GM18517 (cell line): ENCODE data around the gene PEPD.

Source experiments
- ATAC-seq: cut with Tn5 transposase; IDR thresholded peaks from one replicate; pipeline ENCODE4 v1.9.1; 2021; ENCODE audit warnings: mild to moderate bottlenecking, moderate library complexity; ENCODE audit not compliant: unreplicated experiment

The PEPD gene

GRCh38 chr19:33512580-33513137, 8.9 kb downstream of the PEPD start:
- no peak for ATAC-seq

- ATAC-seq: no peak
Measured at GRCh38 chr19:33512021-33512420, 9.6 kb downstream of the PEPD start.

DNA sequence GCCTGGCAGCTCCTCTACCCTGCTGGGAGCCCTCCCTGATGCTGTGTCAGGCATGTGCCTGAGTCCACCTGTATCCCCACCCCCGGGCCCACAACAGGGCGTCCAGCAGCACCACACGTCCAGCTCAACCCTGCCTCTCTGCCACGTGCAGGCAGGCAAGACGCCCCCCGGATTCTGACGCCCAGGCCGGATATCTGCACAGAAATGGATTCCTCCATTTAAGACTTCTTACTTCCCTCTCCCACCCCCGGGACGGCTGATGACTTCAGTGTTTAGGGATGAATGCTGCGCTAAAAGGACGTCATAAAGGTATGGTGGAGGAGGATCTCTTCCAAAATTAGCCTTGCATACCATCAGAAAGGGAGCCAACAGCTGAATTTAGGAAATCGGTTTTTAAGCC, 10.2 kb downstream of the PEPD start:
- no peak for ATAC-seq

DNA sequence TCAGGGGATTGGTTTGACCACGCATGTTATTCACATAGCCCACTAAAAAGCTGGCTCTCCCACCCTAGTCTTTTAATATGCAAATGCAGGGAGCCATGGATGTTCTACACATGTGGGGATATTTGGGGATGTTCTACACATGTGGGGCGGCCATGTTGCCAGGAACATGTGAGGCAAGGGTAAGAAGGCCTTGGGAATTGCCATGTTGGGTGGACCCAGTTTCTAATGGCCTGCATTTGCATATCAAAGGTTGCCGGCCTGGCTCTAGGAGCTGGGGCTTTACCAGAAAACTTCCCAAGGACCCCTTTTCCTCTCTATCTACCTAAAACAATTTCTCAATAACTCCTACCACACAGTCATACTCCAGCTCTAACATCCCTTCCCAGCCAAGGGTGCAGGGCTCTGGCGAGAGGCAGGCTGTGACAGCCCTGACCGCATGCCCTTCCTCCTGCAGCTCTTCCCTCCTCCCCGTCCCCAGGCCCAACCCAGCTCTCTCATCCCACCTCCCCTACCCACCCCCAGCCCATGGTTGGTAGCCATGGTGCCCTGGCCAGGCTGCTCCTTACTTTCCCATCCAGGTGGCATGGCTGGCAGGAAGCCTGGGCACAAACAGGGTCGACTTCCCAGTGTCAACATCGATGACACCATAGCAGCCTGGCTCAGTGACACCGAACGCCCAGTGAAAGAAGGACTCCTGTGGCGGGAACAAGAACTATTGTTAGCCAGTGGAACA, 11.0 kb downstream of the PEPD start:
- no peak for ATAC-seq

- no peak for ATAC-seq
Measured at GRCh38 chr19:33509774-33510173, 11.8 kb downstream of the PEPD start.

DNA sequence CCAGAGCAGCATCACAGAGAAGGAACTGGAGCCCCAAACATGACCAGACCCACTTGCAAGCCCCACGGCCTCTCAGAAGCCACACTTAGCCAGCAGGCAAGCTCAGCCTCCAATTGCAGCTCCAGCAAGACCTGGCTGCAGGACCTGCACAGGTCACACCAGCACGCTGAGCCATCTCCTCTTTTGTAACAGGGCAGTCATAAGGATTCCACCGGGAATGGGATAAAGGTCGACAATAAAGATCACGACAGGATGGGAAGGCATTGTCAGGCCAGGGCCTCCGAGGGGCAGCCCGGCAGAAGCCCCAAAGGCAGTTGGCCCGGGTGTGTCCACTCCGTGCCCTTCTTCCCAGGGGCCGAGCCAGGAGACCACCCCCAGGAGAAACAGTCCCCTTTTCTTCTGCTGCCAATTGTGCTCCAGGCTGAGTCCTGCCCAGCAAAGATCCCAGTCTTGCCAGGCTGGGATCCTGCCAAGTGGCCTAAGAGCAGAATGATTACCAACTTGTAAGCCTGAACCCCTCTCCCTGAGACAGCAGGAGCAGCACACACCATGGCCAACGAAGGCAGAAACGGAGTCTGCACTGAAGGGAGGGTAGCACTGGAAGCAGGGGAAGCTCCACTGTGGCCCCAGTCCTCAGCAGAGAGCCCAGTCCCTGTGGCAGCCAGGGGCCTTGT, 12.5 kb downstream of the PEPD start:
- no peak for ATAC-seq

DNA sequence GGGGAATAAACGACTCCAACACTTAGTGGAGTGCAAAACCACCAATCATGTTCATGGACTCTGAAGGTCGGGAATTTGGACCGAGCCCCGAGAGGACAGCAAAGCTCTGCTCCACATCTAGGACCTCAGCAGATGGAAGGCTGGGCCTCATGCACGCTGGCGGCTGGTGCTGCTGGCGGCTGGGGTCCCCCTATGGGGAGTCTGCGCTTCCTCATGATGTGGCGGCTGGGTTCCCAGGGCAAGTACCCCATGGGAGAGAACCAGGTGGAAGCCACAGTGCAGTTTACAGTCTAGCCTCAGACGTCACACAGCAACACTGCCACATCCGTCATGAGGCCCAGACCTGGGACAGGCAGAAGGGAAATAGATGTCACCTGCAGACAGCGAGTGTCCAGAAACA, 13.2 kb downstream of the PEPD start:
- no peak for ATAC-seq

DNA sequence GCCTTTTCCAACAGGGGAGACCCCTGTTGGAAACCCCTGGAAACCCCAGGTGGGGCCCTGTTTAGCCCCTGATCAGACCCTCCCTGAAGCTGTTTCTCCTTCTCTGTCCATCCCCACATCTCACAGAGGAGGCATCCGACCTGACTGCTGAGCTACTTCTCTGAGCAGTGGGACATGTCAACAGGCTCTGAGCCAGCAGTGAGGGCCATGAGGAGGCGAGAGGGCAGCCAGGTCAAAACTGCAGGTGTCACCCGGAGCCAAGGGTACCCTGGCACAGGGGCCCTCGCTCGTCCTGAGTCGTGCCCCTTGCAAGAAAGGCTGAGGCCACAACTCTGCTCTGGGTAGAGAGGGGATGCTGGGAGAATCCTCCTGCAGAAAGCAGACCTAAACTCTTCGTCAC, 13.6 kb downstream of the PEPD start:
- ATAC-seq: no peak

DNA sequence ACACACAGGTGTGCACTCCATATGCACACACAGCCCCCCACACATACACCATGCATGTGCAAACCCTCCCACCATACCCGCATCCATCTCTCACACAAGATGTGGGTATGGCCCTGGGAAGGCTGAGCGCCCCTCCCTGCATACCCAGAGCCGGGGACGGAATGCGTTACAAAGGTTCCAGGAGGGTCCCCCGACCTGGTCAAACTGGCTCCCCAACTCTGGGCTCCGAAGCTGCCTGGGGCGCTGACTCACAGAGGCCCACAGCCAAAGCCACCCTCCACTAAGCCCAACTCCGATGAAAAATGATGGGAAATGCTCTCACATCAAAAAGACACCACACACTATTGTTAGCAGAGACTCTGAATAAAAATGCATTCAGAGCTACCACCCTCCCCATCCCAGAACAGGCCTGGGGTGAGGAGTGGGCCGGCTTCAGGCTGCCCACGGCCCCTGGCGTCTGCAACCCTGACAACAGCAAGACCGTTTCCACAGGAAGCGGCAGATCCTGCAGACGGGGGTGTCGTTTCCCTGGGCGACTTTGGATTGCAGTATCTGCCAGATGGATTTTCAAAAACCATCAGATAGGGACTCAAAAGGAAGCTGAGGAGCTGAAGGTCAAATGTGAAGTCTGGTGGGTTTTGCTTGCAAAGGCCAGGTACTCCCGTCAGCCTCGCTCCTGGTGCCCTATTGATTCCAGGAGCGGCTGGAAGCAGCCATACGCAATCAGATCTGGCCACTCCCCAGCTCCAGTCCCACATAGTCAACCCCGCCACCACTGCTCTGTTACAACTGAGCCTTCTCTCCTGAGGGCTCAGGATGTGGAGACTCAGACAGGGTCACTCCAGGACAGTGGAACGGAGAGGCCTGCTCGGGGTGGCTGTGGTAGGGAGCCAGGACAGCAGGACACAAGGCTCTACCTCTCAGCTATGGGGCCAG, 14.3 kb downstream of the PEPD start:
- no peak for ATAC-seq

GRCh38 chr19:33506498-33506897, 15.1 kb downstream of the PEPD start:
- ATAC-seq: no peak

DNA sequence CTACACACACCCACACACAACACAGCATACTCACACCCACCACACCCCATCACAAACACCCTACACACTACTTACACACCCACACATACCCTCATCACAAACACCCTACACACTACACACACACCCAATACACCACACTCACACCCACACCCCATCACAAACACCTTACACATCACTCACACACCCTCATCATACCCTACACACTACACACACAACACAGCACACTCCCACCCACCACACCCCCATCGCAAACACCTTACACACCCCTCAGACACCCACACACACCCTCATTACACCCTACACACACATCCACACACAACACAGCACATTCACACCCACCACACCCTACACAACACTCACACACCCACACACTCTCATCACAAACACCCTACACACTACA, 15.8 kb downstream of the PEPD start:
- ATAC-seq: no peak

DNA sequence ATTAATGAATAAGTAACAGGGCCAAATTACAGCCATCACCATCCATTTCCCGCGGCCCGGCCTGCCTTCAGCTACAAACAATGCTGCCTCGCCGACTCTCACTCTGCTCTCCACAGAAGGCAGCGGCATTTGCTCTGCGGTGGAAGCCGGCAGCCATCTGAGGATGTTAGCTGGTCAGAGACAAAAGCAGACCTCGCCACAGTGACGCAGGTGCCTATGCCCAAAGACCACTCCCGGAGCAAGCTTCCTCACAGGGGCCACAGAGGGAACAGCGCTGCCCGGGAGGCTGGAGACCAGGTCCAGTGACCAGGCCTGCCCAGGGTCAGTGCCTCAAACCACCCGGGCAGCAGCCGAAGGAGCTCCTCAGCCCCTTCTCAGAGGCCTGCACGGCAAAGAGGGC, 16.4 kb downstream of the PEPD start:
- ATAC-seq: no peak

DNA sequence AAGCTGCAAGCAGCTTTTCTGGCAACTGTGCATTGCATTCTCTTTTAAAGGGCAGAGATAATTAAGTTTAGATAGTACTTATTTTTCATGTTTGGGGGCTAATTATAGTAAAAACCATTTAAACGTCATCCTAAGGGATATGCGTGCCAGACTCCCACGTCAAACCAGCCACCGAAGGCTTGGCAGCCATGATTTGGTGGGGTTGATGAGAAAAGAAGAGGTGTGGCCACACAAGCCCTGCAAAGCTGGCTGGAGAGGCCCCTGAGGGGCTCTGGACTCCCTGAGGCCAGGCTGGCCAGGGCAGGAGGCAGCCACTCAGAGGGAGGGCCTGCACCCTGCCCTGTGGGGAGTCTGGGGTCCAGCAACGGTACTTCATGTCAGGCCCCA, 17.5 kb downstream of the PEPD start:
- no peak for ATAC-seq

- no peak for ATAC-seq
Measured at GRCh38 chr19:33503433-33504057, 18.0 kb downstream of the PEPD start.

GRCh38 chr19:33503030-33503429, 18.6 kb downstream of the PEPD start:
- no peak for ATAC-seq

- ATAC-seq: no peak
Measured at GRCh38 chr19:33502521-33502920, 19.1 kb downstream of the PEPD start.

GRCh38 chr19:33501693-33502356, 19.8 kb downstream of the PEPD start:
- no peak for ATAC-seq

DNA sequence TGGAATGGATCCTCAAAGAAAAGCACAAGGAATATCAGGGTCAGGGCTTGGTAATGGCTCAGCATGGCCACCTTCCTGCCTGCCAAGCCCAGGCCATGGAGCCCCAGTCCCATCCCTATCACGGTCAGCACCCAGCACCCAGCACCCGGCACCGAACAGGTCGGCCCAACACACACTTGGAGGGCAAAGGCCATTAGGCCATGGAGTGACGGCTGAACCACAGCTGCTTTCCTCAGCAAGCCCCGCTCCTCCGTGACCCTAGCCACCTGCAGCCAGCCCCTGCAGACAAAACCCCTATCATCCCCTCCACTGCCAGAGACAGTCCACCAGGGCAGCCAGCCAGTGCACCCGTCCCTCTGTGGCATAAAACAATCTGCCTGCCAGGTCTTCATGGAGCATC, 20.6 kb downstream of the PEPD start:
- ATAC-seq: no peak

GRCh38 chr19:33500586-33500985, 21.0 kb downstream of the PEPD start:
- no peak for ATAC-seq
